ENCODE data around the gene METTL15. TPM values are rescaled to one million over a fixed set of nuclear protein-coding genes. Genes with fewer than 3 reads are reported as not detected.
"Not testable (repeated sequence)": the region's sequence is repeated elsewhere in the genome, so short reads cannot be mapped to it uniquely, and the experiment has no call there.

METTL15 gene
- total RNA-seq, 4 donors from 2014 or later: 5.3 to 12.2 (median 11.8) TPM

GRCh38 chr11:28298209-28298608 is 190.0 kb downstream of the METTL15 start:
- intact Hi-C loops (cut with DNase I): no loop called here
- no peak overlapping the region for H3K27ac ChIP-seq
- H3K27me3 ChIP-seq: no peaks in the 10 kb centered on the region
- no peaks in the 10 kb centered on the region for H3K9me3 ChIP-seq
- H3K4me1 ChIP-seq: no peaks in the 10 kb centered on the region
- WGBS, 2 donors: 86 to 90% methylated on average over 3 of the region's 3 CpGs
- peaks cover 0 to 35% (median 0%) of the 10 kb centered on the region in 3 donors for H3K36me3 ChIP-seq
- H3K4me3 ChIP-seq: no peak overlapping the region
- TF ChIP-seq POLR2A (IDR thresholded peaks at IDR 0.05) (no peak), CTCF (IDR thresholded peaks at IDR 0.05) (no peak)
- no peak for DNase-seq

DNA sequence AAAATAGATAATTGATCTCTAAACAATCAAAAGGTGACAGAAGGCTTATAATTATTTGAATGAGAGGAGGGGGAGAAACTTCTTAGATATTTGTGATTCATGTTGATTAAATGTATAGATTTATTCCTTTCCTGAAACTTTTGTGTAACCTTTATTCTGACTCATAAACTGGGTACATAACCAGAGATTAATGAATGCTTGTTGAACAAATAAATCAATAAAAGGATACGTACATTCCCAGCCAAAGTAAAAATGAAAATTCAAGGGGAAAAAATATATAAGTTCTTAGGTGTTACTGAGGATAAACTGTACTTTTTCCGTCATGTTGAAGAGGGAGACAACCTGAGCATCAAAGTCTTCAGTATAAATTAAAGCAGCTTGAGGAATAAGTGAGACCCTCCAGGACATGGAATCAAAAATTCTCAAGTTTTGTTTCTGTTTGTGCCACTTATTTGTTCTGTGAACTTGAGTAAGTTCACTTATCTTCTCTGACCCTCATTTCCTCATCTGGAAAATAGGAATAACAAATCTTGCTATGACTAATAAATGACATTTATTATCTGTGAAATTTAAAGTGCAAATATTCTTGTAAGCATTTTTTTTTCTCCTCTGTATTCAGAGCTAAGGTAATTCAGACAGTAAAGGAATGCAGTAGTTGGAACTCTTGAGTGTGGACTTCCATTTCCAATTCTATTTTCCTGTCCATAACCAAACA is 195.4 kb downstream of the METTL15 start:
- Histone ChIP-seq H3K27me3 (no peaks in the 10 kb centered on the region), H3K27ac (no peak overlapping the region), H3K4me1 (no peaks in the 10 kb centered on the region), H3K9me3 (no peaks in the 10 kb centered on the region), H3K36me3 (peaks cover 0 to 27% (median 0%) of the 10 kb centered on the region in 3 donors), H3K4me3 (no peak overlapping the region)
- no peak for DNase-seq
- WGBS, 2 donors: 78 to 79% methylated on average over 2 of the region's 2 CpGs
- no peak for TF ChIP-seq CTCF (IDR thresholded peaks at IDR 0.05)
- no peak for TF ChIP-seq POLR2A (IDR thresholded peaks at IDR 0.05)
- intact Hi-C loops (cut with DNase I): no loop called here

GRCh38 chr11:28315440-28315839 is 207.3 kb downstream of the METTL15 start:
- H3K27ac ChIP-seq: no peak overlapping the region
- DNase-seq: no peak
- H3K9me3 ChIP-seq: no peaks in the 10 kb centered on the region
- 83% methylated on average over 1 of the region's 1 CpG; no CpG with 5 or more reads in 1 of the 2 donors for WGBS, 2 donors
- TF ChIP-seq POLR2A (IDR thresholded peaks at IDR 0.05): no peak
- TF ChIP-seq CTCF (IDR thresholded peaks at IDR 0.05): no peak
- no peaks in the 10 kb centered on the region for H3K27me3 ChIP-seq
- H3K36me3 ChIP-seq: peaks cover 0 to 34% (median 0%) of the 10 kb centered on the region in 3 donors
- intact Hi-C loops (cut with DNase I): no loop called here
- no peak overlapping the region for H3K4me3 ChIP-seq
- no peaks in the 10 kb centered on the region for H3K4me1 ChIP-seq

GRCh38 chr11:28318871-28319270 is 210.7 kb downstream of the METTL15 start:
- no peaks in the 10 kb centered on the region for H3K27me3 ChIP-seq
- H3K4me1 ChIP-seq: no peaks in the 10 kb centered on the region
- H3K4me3 ChIP-seq: no peak overlapping the region
- H3K36me3 ChIP-seq: peaks cover 0 to 34% (median 0%) of the 10 kb centered on the region in 3 donors
- no peaks in the 10 kb centered on the region for H3K9me3 ChIP-seq
- no peak for DNase-seq
- intact Hi-C loops (cut with DNase I): no loop called here
- no peak for TF ChIP-seq POLR2A (IDR thresholded peaks at IDR 0.05)
- no peak for TF ChIP-seq CTCF (IDR thresholded peaks at IDR 0.05)
- no peak overlapping the region for H3K27ac ChIP-seq
- WGBS, 2 donors: 77 to 85% methylated on average over 3 of the region's 3 CpGs

- intact Hi-C loops (cut with DNase I): no loop called here
- H3K36me3 ChIP-seq: no peaks in the 10 kb centered on the region
- no peak overlapping the region for H3K27ac ChIP-seq
- TF ChIP-seq CTCF (IDR thresholded peaks at IDR 0.05) (no peak), POLR2A (IDR thresholded peaks at IDR 0.05) (no peak)
- H3K4me3 ChIP-seq: no peak overlapping the region
- H3K9me3 ChIP-seq: no peaks in the 10 kb centered on the region
- no peaks in the 10 kb centered on the region for H3K4me1 ChIP-seq
- DNase-seq: no peak
- H3K27me3 ChIP-seq: no peaks in the 10 kb centered on the region
These were observed 215.4 kb downstream of the METTL15 start for GRCh38 chr11:28323621-28324020.

DNA sequence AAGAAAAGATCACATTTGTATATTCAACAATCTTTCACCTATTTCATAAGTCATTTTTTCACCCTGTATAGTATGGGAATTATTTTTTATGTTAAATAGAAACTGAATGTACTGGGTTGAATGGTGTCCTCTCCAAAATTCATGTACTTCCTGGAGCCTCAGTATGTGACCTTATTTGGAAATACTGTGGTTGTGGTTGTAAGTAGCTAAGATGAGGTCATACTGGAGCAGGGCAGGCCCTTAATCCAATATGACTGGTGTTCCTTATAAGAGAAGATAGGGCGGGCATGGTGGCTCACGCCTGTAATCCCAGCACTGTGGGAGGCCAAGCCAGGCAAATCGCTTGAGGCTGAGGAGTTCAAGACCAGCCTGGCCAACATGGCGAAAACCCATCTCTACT is 224.2 kb downstream of the METTL15 start:
- H3K4me3 ChIP-seq; H3K27me3 ChIP-seq; DNase-seq; H3K4me1 ChIP-seq; H3K9me3 ChIP-seq; H3K36me3 ChIP-seq; intact Hi-C loops (cut with DNase I); H3K27ac ChIP-seq: not testable (repeated sequence)
- 91% methylated on average over 4 of the region's 4 CpGs; no CpG with 5 or more reads in 1 of the 2 donors for WGBS, 2 donors
